NCI-H1694 treated with DMSO at 0.1 percent for 48 hours (cell line): Measurements from ENCODE around the gene MED23.
"Not testable (repeated sequence)": the region's sequence is repeated elsewhere in the genome, so short reads cannot be mapped to it uniquely, and the experiment has no call there.

Experiments
- DNase-seq: peaks from one replicate; lab custom pipeline; 2025; lab: John Stamatoyannopoulos, UW

MED23 gene

GRCh38 chr6:131572686-131573415 is 55.2 kb downstream of the MED23 start, which contains the start of gene ARG1:
TSS of gene ARG1 (plus strand) at chr6:131573226. CDS start at chr6:131573283, 57 bp downstream.
- no peak for DNase-seq

GRCh38 chr6:131568726-131569125 is 59.3 kb downstream of the MED23 start:
- DNase-seq: no peak

- no peak for DNase-seq
These were observed 63.0 kb downstream of the MED23 start for GRCh38 chr6:131565056-131565455.

GRCh38 chr6:131561925-131562707 is 65.9 kb downstream of the MED23 start:
- DNase-seq: no peak

- DNase-seq: no peak
These were observed 69.1 kb downstream of the MED23 start for GRCh38 chr6:131558922-131559321.

- no peak for DNase-seq
These were observed 72.0 kb downstream of the MED23 start for GRCh38 chr6:131555992-131556391.

- no peak for DNase-seq
These were observed 75.5 kb downstream of the MED23 start for GRCh38 chr6:131552572-131552971.

- no peak for DNase-seq
These were observed 76.1 kb downstream of the MED23 start for GRCh38 chr6:131551902-131552301.

GRCh38 chr6:131549811-131550210 is 78.2 kb downstream of the MED23 start:
- no peak for DNase-seq

GRCh38 chr6:131548441-131548840 is 79.6 kb downstream of the MED23 start:
- DNase-seq: no peak

GRCh38 chr6:131547488-131547887 is 80.6 kb downstream of the MED23 start:
- DNase-seq: no peak

- DNase-seq: no peak
These were observed 82.7 kb downstream of the MED23 start for GRCh38 chr6:131545317-131545716.

GRCh38 chr6:131538615-131539014 is 89.4 kb downstream of the MED23 start:
- DNase-seq: not testable (repeated sequence)

- no peak for DNase-seq
These were observed 95.4 kb downstream of the MED23 start for GRCh38 chr6:131532580-131533039.

- DNase-seq: not testable (repeated sequence)
These were observed 96.4 kb downstream of the MED23 start for GRCh38 chr6:131531681-131532080.

GRCh38 chr6:131530936-131531335 is 97.1 kb downstream of the MED23 start:
- DNase-seq: not testable (repeated sequence)

- no peak for DNase-seq
These were observed 103.2 kb downstream of the MED23 start for GRCh38 chr6:131524695-131525336.

GRCh38 chr6:131523988-131524673 is 103.9 kb downstream of the MED23 start:
- no peak for DNase-seq
